VCaP (cell line): ENCODE results near the gene COL1A1.

Source experiments
- H3K27ac ChIP-seq: fragments of 450-650 bp; 2 replicates; pipeline ENCODE4 v1.5.1; 2017
- CTCF ChIP-seq: fragments of 450-650 bp; conservative IDR thresholded peaks from 2 replicates; pipeline ENCODE4 v1.5.1; 2017; ENCODE audit warnings: mild to moderate bottlenecking, moderate library complexity

The COL1A1 gene

GRCh38 chr17:50219939-50220465 is 18.6 kb upstream of the COL1A1 start:
- no peak for TF ChIP-seq CTCF
- H3K27ac ChIP-seq: no peak overlapping the region

GRCh38 chr17:50219342-50219741 is 17.9 kb upstream of the COL1A1 start:
- TF ChIP-seq CTCF: no peak
- no peak overlapping the region for H3K27ac ChIP-seq

- no peak for TF ChIP-seq CTCF
- H3K27ac ChIP-seq: no peak overlapping the region
Observed at GRCh38 chr17:50218771-50219315, 17.4 kb upstream of the COL1A1 start.

GRCh38 chr17:50218071-50218759 is 16.8 kb upstream of the COL1A1 start:
- TF ChIP-seq CTCF: no peak
- no peak overlapping the region for H3K27ac ChIP-seq

- H3K27ac ChIP-seq: no peak overlapping the region
- TF ChIP-seq CTCF: no peak
Observed at GRCh38 chr17:50217591-50217990, 16.2 kb upstream of the COL1A1 start.

- H3K27ac ChIP-seq: no peak overlapping the region
- TF ChIP-seq CTCF: no peak
Observed at GRCh38 chr17:50214976-50215760, 13.7 kb upstream of the COL1A1 start.
